ENCODE results near the gene KIRREL3. TPM values are rescaled to one million over a fixed set of nuclear protein-coding genes. Genes with fewer than 3 reads are reported as not detected.

Gene KIRREL3
- total RNA-seq, 4 donors from 2014 or later: 0.82 to 15.7 (median 1.4) TPM; not detected in 1

DNA sequence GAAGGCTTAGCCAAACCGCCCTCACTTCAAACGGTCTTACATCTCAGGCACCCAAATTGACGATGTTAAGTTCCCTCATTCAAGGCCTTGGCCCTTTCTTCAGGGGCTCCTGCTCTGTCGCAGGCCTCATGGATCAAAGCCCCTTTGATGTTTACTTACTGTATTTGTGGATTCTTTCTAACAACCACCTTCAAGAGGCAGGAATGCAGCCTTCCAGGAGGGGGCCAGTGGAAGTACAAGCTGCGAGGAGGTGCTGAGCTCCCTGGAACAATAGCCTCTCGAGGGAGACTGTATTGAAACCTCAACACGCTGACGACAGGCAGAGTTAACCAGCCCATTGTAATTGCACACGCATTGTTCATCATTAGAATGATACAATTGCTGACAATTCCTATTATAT, 436.0 kb downstream of the KIRREL3 start:
- no peaks in the 10 kb centered on the region for H3K4me1 ChIP-seq
- DNase-seq: no peak
- intact Hi-C loops (cut with DNase I; ENCODE audit: low total_unique reads): no loop called here
- H3K9me3 ChIP-seq: no peaks in the 10 kb centered on the region
- in situ Hi-C loops (cut with MboI; ENCODE audit: low pct_ligation_motif_present in 1 of 4, low pct_unique_long_range_greater_than_20kb in 1 of 4, low sequenced_read_pairs in 3 of 4): no loop called here
- H3K36me3 ChIP-seq: no peaks in the 10 kb centered on the region
- no peak overlapping the region for H3K4me3 ChIP-seq
- H3K27ac ChIP-seq: no peak overlapping the region
- TF ChIP-seq POLR2AphosphoS5 (IDR thresholded peaks at IDR 0.05) (no peak), EP300 (IDR thresholded peaks at IDR 0.05; ENCODE audit: low read depth) (no peak), POLR2A (IDR thresholded peaks at IDR 0.05) (no peak)
- TF ChIP-seq, protein P1, sequence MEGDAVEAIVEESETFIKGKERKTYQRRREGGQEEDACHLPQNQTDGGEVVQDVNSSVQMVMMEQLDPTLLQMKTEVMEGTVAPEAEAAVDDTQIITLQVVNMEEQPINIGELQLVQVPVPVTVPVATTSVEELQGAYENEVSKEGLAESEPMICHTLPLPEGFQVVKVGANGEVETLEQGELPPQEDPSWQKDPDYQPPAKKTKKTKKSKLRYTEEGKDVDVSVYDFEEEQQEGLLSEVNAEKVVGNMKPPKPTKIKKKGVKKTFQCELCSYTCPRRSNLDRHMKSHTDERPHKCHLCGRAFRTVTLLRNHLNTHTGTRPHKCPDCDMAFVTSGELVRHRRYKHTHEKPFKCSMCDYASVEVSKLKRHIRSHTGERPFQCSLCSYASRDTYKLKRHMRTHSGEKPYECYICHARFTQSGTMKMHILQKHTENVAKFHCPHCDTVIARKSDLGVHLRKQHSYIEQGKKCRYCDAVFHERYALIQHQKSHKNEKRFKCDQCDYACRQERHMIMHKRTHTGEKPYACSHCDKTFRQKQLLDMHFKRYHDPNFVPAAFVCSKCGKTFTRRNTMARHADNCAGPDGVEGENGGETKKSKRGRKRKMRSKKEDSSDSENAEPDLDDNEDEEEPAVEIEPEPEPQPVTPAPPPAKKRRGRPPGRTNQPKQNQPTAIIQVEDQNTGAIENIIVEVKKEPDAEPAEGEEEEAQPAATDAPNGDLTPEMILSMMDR (IDR thresholded peaks at IDR 0.05): no peak
- no peaks in the 10 kb centered on the region for H3K27me3 ChIP-seq
- WGBS, 2 donors (ENCODE audit: low coverage in 1 of 2): 15 to 24% methylated on average over 3 to 9 of the region's 9 CpGs

DNA sequence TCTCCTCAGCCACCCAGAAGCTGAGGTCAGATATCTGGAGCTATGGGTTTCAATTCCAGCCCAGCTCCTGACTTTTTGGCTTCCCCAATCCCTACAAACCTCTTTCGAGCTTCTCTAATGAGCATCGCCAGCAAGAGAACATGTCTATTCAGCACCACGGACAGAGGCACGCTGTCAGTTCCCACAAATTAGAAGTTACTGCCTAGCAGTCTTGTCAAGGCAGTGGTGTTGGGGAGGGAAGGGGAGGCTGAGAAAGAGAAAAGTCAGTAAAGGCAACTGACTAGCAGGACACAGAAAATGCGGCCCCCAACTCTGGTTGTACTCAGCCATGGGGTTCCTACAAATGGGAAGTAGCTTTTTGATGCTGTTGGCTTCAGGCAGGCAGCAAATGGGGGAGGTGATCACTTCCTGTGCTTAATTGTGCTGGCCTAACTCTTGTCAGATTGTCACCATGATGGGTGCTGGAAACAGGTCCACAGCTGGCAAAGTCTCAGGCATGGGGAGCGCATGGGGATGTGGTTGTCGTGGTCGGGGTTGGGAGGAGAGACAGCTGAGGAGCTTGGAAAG, 439.2 kb downstream of the KIRREL3 start:
- Histone ChIP-seq H3K36me3 (no peaks in the 10 kb centered on the region), H3K4me1 (no peaks in the 10 kb centered on the region), H3K27ac (no peak overlapping the region), H3K9me3 (no peaks in the 10 kb centered on the region), H3K27me3 (no peaks in the 10 kb centered on the region), H3K4me3 (no peak overlapping the region)
- 0 to 29% methylated on average over 1 to 8 of the region's 8 CpGs for WGBS, 2 donors (ENCODE audit: low coverage in 1 of 2)
- in situ Hi-C loops (cut with MboI; ENCODE audit: low pct_ligation_motif_present in 1 of 4, low pct_unique_long_range_greater_than_20kb in 1 of 4, low sequenced_read_pairs in 3 of 4): no loop called here
- no peak for DNase-seq
- intact Hi-C loops (cut with DNase I; ENCODE audit: low total_unique reads): no loop called here
- no peak for TF ChIP-seq EP300 (IDR thresholded peaks at IDR 0.05; ENCODE audit: low read depth)
- TF ChIP-seq, protein P1 (IDR thresholded peaks at IDR 0.05): no peak
- no peak for TF ChIP-seq POLR2A (IDR thresholded peaks at IDR 0.05)
- TF ChIP-seq POLR2AphosphoS5 (IDR thresholded peaks at IDR 0.05): no peak

DNA sequence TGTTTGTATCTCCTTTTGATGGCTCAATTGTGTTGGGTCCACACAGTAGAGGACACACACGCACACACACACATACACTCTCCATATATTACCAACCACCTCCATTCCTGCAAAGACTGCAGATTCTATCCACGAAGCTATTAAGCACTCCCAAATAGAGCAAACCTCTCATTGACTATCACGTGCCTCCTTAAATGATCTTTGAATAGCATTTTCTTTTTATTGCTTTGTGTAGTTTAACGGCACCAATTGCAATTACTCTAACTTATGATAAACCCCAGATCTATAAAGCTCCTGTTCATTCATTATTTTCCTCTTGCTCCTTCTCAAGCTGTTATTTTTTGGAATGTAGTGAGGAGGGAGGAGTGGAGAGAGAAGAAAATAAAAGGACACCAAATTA, 440.3 kb downstream of the KIRREL3 start:
- no peak for DNase-seq
- Histone ChIP-seq H3K4me1 (no peaks in the 10 kb centered on the region), H3K4me3 (no peak overlapping the region), H3K27me3 (no peaks in the 10 kb centered on the region), H3K27ac (no peak overlapping the region), H3K9me3 (no peaks in the 10 kb centered on the region), H3K36me3 (no peaks in the 10 kb centered on the region)
- in situ Hi-C loops (cut with MboI; ENCODE audit: low pct_ligation_motif_present in 1 of 4, low pct_unique_long_range_greater_than_20kb in 1 of 4, low sequenced_read_pairs in 3 of 4) (no loop called here), intact Hi-C loops (cut with DNase I; ENCODE audit: low total_unique reads) (no loop called here)
- WGBS, 2 donors (ENCODE audit: low coverage in 1 of 2): 41 to 42% methylated on average over 4 of the region's 4 CpGs
- no peak for TF ChIP-seq POLR2A (IDR thresholded peaks at IDR 0.05)
- TF ChIP-seq EP300 (IDR thresholded peaks at IDR 0.05; ENCODE audit: low read depth): no peak
- TF ChIP-seq, protein P1 (IDR thresholded peaks at IDR 0.05): no peak
- no peak for TF ChIP-seq POLR2AphosphoS5 (IDR thresholded peaks at IDR 0.05)

DNA sequence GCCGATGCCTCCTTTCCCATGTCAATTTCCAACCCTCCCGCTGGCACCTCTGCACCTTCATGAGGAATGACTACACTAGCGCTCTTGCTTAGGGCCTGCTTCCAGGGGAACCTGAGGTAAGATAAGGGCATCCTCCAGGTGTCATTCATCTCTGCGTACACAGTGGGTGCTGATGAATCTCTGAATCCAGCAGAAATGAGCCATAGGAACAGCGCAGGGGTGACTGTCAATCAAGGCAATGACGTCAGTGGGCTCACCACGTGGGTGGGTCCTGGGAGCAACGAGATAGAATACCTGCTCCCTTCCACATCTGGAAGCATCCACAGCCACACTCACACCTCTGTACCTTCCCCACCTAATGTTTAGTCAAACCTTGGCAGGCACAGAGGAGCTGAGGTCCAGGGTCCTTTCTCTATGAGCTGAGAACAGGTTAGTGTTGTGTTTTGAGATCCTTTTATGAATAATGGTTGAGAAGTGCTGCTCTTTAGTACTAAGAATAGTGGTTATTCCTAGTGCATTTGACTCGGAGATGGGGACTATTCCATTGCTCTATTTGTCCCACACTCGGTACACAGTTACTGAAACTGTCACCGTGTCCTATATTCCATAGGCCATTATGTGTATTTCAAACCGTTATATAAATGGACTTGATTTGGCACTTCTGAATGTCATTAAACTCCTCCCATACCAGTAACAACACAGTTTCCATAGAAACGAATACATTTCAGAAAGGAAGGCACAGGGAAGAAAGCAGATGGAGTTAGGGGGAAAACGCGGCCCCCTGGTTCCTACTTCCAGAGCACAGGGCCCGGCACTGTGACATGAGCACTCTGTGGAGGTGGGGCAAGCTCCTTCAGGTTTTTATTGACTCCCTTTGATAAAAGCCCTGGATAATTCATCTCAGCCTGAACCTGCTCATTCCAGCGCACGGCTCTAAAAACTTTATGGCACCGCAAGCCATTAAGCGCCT, 451.7 kb downstream of the KIRREL3 start:
- Histone ChIP-seq H3K27me3 (peaks cover 12% of the 10 kb centered on the region), H3K4me3 (no peak overlapping the region), H3K36me3 (no peaks in the 10 kb centered on the region), H3K9me3 (no peaks in the 10 kb centered on the region), H3K27ac (no peak overlapping the region), H3K4me1 (peaks cover 3 to 10% (median 5%) of the 10 kb centered on the region in 4 donors)
- 26 to 45% methylated on average over 8 to 20 of the region's 20 CpGs for WGBS, 2 donors (ENCODE audit: low coverage in 1 of 2)
- TF ChIP-seq EP300 (IDR thresholded peaks at IDR 0.05; ENCODE audit: low read depth) (no peak), POLR2A (IDR thresholded peaks at IDR 0.05) (no peak), POLR2AphosphoS5 (IDR thresholded peaks at IDR 0.05) (no peak)
- TF ChIP-seq, protein P1 (IDR thresholded peaks at IDR 0.05): no peak
- in situ Hi-C loops (cut with MboI; ENCODE audit: low pct_ligation_motif_present in 1 of 4, low pct_unique_long_range_greater_than_20kb in 1 of 4, low sequenced_read_pairs in 3 of 4) (no loop called here), intact Hi-C loops (cut with DNase I; ENCODE audit: low total_unique reads) (no loop called here)
- no peak for DNase-seq
